Stomach (tissue), 4 donors: ENCODE results near the gene DCTN2.

Experiments used
- EP300 ChIP-seq: sonication (generic); formaldehyde crosslinking; IDR thresholded peaks from one replicate; pipeline ENCODE4 v1.6.1; 2017; ENCODE audit warnings: antibody characterized with exemption
- POLR2A ChIP-seq, 4 donors: fragments of 450-650 bp; IDR thresholded peaks; one replicate each; pipeline ENCODE4 v1.6.1; 2016; ENCODE audit warnings: antibody characterized with exemption in 4 of 4, control low read depth in 2 of 4, mild to moderate bottlenecking in 1 of 4, moderate library complexity in 1 of 4
- POLR2AphosphoS5 ChIP-seq, 3 donors: sonication (generic); formaldehyde crosslinking; IDR thresholded peaks; one replicate each; pipeline ENCODE4 v1.6.1; 2016; ENCODE audit warnings: antibody characterized with exemption in 3 of 3
- TF ChIP-seq, protein P1 (sequence below), 7 experiments: fragments of 450-650 bp in 4 of 7; fragments of 200-600 bp in 3 of 7; sonication (generic) in 3 of 7; IDR thresholded peaks; one replicate each; pipeline ENCODE4 v1.5.1; 2016 to 2019; ENCODE audit warnings: antibody characterized with exemption in 7 of 7, control low read depth in 2 of 7, mild to moderate bottlenecking in 1 of 7

DNA sequence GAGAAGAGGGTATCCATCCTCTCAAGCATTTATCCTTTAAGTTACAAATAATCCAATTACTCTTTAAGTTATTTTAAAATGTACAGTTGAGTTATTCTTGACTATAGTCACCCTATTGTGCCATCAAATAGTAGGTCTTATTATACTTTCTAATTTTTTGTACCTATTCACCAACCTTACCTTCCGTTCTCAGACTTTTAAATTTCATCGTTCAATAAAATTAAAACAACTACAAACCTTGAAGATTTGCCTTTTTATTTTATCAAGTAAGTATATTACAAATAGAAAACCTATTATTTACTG is 972 bp upstream of the DCTN2 start:
- TF ChIP-seq POLR2A (IDR thresholded peaks at IDR 0.05) (no peak), EP300 (no peak), POLR2AphosphoS5 (IDR thresholded peaks at IDR 0.05) (no peak)
- TF ChIP-seq, protein P1, sequence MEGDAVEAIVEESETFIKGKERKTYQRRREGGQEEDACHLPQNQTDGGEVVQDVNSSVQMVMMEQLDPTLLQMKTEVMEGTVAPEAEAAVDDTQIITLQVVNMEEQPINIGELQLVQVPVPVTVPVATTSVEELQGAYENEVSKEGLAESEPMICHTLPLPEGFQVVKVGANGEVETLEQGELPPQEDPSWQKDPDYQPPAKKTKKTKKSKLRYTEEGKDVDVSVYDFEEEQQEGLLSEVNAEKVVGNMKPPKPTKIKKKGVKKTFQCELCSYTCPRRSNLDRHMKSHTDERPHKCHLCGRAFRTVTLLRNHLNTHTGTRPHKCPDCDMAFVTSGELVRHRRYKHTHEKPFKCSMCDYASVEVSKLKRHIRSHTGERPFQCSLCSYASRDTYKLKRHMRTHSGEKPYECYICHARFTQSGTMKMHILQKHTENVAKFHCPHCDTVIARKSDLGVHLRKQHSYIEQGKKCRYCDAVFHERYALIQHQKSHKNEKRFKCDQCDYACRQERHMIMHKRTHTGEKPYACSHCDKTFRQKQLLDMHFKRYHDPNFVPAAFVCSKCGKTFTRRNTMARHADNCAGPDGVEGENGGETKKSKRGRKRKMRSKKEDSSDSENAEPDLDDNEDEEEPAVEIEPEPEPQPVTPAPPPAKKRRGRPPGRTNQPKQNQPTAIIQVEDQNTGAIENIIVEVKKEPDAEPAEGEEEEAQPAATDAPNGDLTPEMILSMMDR (IDR thresholded peaks at IDR 0.05): no peak
